Keratinocyte (primary cell): ENCODE results near the gene P3H1. TPM values are rescaled to one million over a fixed set of nuclear protein-coding genes. Genes with fewer than 3 reads are reported as not detected.
"Not testable (repeated sequence)": the region's sequence is repeated elsewhere in the genome, so short reads cannot be mapped to it uniquely, and the experiment has no call there.

ENCODE experiments used
- DNase-seq: peaks from one replicate; pipeline ENCODE4 v3.0.0-alpha.2; 2011; ENCODE audit warnings: low read depth, missing footprints, low spot score
- FAIRE-seq: peaks from 2 replicates; lab custom pipeline; 2011; peaks lifted over from hg19 to GRCh38; lab: Jason Lieb, UNC
- H2AFZ ChIP-seq: 2 replicates; pipeline ENCODE4 v1.6.0; 2012; ENCODE audit warnings: low read length, control low read depth, inconsistent platforms; ENCODE audit not compliant: control insufficient read depth
- H3K27ac ChIP-seq: 2 replicates; pipeline ENCODE4 v1.5.1; 2011; ENCODE audit warnings: low read length; ENCODE audit not compliant: control insufficient read depth, insufficient read depth
- H3K27me3 ChIP-seq: 3 replicates; pipeline ENCODE4 v1.6.0; 2011; ENCODE audit warnings: low read length; ENCODE audit not compliant: control insufficient read depth, insufficient read depth; ENCODE audit errors: extremely low read depth
- H3K36me3 ChIP-seq, 2 experiments: 2 replicates in 1 of 2; 3 replicates in 1 of 2; pipeline ENCODE4 v1.5.1; 2011; ENCODE audit warnings: low read length in 2 of 2, mild to moderate bottlenecking in 1 of 2; ENCODE audit not compliant: control insufficient read depth in 2 of 2, insufficient read depth in 2 of 2; ENCODE audit errors: extremely low read depth in 1 of 2
- H3K4me1 ChIP-seq: 3 replicates; pipeline ENCODE4 v1.5.1; 2011; ENCODE audit warnings: low read length; ENCODE audit not compliant: control insufficient read depth, insufficient read depth; ENCODE audit errors: extremely low read depth
- H3K4me2 ChIP-seq: 3 replicates; pipeline ENCODE4 v1.6.0; 2011; ENCODE audit warnings: low read depth, low read length; ENCODE audit not compliant: control insufficient read depth, insufficient read depth; ENCODE audit errors: extremely low read depth
- H3K4me3 ChIP-seq, 3 experiments: fragments of 200-600 bp in 1 of 3; sonication (generic) in 1 of 3; 2 replicates in 2 of 3; 3 replicates in 1 of 3; pipeline ENCODE4 v1.5.1; 2011 to 2016; ENCODE audit warnings: low read length in 3 of 3, mild to moderate bottlenecking in 3 of 3, control low read depth in 2 of 3, inconsistent platforms in 1 of 3, low read depth in 1 of 3, mixed read lengths in 1 of 3, mixed run types in 1 of 3, moderate library complexity in 1 of 3; ENCODE audit not compliant: control insufficient read depth in 2 of 3, insufficient read depth in 2 of 3; ENCODE audit errors: extremely low read depth in 1 of 3
- H3K79me2 ChIP-seq: 2 replicates; pipeline ENCODE4 v1.6.0; 2012; ENCODE audit warnings: low read length; ENCODE audit not compliant: control insufficient read depth, insufficient read depth
- H3K9ac ChIP-seq: 3 replicates; pipeline ENCODE4 v1.6.0; 2011; ENCODE audit warnings: low read length; ENCODE audit not compliant: control insufficient read depth, insufficient read depth; ENCODE audit errors: extremely low read depth
- H3K9me1 ChIP-seq: 3 replicates; pipeline ENCODE4 v1.6.0; 2011; ENCODE audit warnings: low read length; ENCODE audit not compliant: control insufficient read depth, insufficient read depth; ENCODE audit errors: extremely low read depth
- H3K9me3 ChIP-seq: 2 replicates; pipeline ENCODE4 v1.5.1; 2012; ENCODE audit warnings: low read depth, low read length; ENCODE audit not compliant: control insufficient read depth
- H4K20me1 ChIP-seq: 3 replicates; pipeline ENCODE4 v1.6.0; 2011; ENCODE audit warnings: low read length; ENCODE audit not compliant: control insufficient read depth, insufficient read depth; ENCODE audit errors: extremely low read depth
- CTCF ChIP-seq, 3 experiments: IDR thresholded peaks in 1 of 3; conservative IDR thresholded peaks in 1 of 3; optimal IDR thresholded peaks in 1 of 3; 2 replicates in 2 of 3; 3 replicates in 1 of 3; pipeline versions ENCODE3 to v1.5.1; 2011; ENCODE audit warnings: low read length in 3 of 3, mild to moderate bottlenecking in 3 of 3, moderate library complexity in 2 of 3, control low read depth in 1 of 3, inconsistent platforms in 1 of 3; ENCODE audit not compliant: insufficient read depth in 2 of 3; ENCODE audit errors: extremely low read depth in 1 of 3
- EZH2 ChIP-seq: IDR thresholded peaks from one replicate; pipeline ENCODE4 v1.6.1; 2012; ENCODE audit warnings: inconsistent platforms, mild to moderate bottlenecking, low read length, moderate library complexity
- dilution Hi-C: fragments of 300-500 bp; cut with MboI; formaldehyde crosslinking; loops from one replicate; pipeline ENCODE4 v1.7.0; 2020; ENCODE audit warnings: low sequenced_read_pairs; ENCODE audit not compliant: extremely low pct_ligation_motif_present
- polyA plus RNA-seq, 5 experiments: library from polyadenylated mRNA; depleted of rRNA in 3 of 5; stranded (reverse) in 3 of 5; stranded (forward) in 1 of 5; unstranded in 1 of 5; fragments of >200 nt; gene quantifications; 1 replicate in 1 of 5; 2 replicates in 3 of 5; 3 replicates in 1 of 5; pipeline versions ENCODE4 v1.2.1 to v1.2.3, GENCODE V29; 2011 to 2012; ENCODE audit warnings: missing spikeins in 2 of 5, low read depth in 1 of 5, low replicate concordance in 1 of 5

Gene P3H1
- polyA plus RNA-seq, 1 donor (not counting 4 experiments of a cell fraction or from before 2014, with no cell fraction given) = 24.4 TPM

- DNase-seq (no peak), FAIRE-seq (no peak)
- H3K27me3 ChIP-seq = no peaks in the 10 kb centered on the region
- H3K36me3 ChIP-seq = peaks cover 39 to 40% of the 10 kb centered on the region in 2 experiments
- dilution Hi-C loops = no loop called here
- H3K4me3 ChIP-seq = no peak overlapping the region
- H3K4me1 ChIP-seq = peaks cover 4% of the 10 kb centered on the region
- peaks cover 3% of the 10 kb centered on the region for H3K9me1 ChIP-seq
- H3K27ac ChIP-seq = no peak overlapping the region
- H3K9me3 ChIP-seq = no peaks in the 10 kb centered on the region
- H3K9ac ChIP-seq = no peak overlapping the region
- no peak overlapping the region for H2AFZ ChIP-seq
- no peaks in the 10 kb centered on the region for H3K79me2 ChIP-seq
- no peak overlapping the region for H3K4me2 ChIP-seq
- no peak for TF ChIP-seq CTCF (optimal IDR thresholded peaks at IDR 0.05 in 1 of 3, IDR thresholded peaks at IDR 0.05 in 1 of 3, conservative IDR thresholded peaks at IDR 0.05 in 1 of 3; ENCODE audit: extremely low read depth in 1 of 3, insufficient read depth in 2 of 3, low read length in 3 of 3)
- TF ChIP-seq EZH2 = no peak
- no peaks in the 10 kb centered on the region for H4K20me1 ChIP-seq
These were observed 14.5 kb downstream of the P3H1 start for GRCh38 chr1:42752284-42752683.

GRCh38 chr1:42751511-42752070, 15.2 kb downstream of the P3H1 start:
- H3K4me1 ChIP-seq, H3K27ac ChIP-seq, H3K4me2 ChIP-seq, H2AFZ ChIP-seq, H3K4me3 ChIP-seq, H3K79me2 ChIP-seq, FAIRE-seq, DNase-seq, H3K9me3 ChIP-seq, H4K20me1 ChIP-seq, H3K9ac ChIP-seq, H3K9me1 ChIP-seq, H3K27me3 ChIP-seq, dilution Hi-C loops: not testable (repeated sequence)
- peaks cover 38 to 41% of the 10 kb centered on the region in 2 experiments for H3K36me3 ChIP-seq

- Histone ChIP-seq H3K4me2 (no peak overlapping the region), H3K36me3 (peaks cover 32 to 36% of the 10 kb centered on the region in 2 experiments), H3K4me3 (no peak overlapping the region), H3K79me2 (no peaks in the 10 kb centered on the region), H3K9me1 (peaks cover 3% of the 10 kb centered on the region), H3K9ac (no peak overlapping the region), H2AFZ (no peak overlapping the region), H3K4me1 (peaks cover 4% of the 10 kb centered on the region), H3K27ac (no peak overlapping the region), H3K27me3 (no peaks in the 10 kb centered on the region), H4K20me1 (no peaks in the 10 kb centered on the region), H3K9me3 (no peaks in the 10 kb centered on the region)
- dilution Hi-C loops = no loop called here
- FAIRE-seq = no peak
- TF ChIP-seq EZH2 (no peak), CTCF (optimal IDR thresholded peaks at IDR 0.05 in 1 of 3, IDR thresholded peaks at IDR 0.05 in 1 of 3, conservative IDR thresholded peaks at IDR 0.05 in 1 of 3; ENCODE audit: extremely low read depth in 1 of 3, insufficient read depth in 2 of 3, low read length in 3 of 3) (no peak)
- no peak for DNase-seq
These were observed 16.8 kb downstream of the P3H1 start for GRCh38 chr1:42750041-42750440.
